Subcutaneous adipose tissue (tissue), 4 donors: Measurements from ENCODE around the gene DNAH8. TPM values are rescaled to one million over a fixed set of nuclear protein-coding genes. Genes with fewer than 3 reads are reported as not detected.

Experiments used
- total RNA-seq, 4 donors: library from RNA; depleted of rRNA; stranded (reverse); fragments of >200 nt; gene quantifications; one replicate each; pipeline ENCODE4 v1.1.0, GENCODE V29; 2016
- TF ChIP-seq, protein P1 (sequence below): fragments of 450-650 bp; IDR thresholded peaks from one replicate; pipeline ENCODE4 v1.5.1; 2016; ENCODE audit warnings: low read depth, mild to moderate bottlenecking, control low read depth, antibody characterized with exemption, moderate library complexity

Gene DNAH8
- total RNA-seq, 4 donors from 2014 or later, result not detected

DNA sequence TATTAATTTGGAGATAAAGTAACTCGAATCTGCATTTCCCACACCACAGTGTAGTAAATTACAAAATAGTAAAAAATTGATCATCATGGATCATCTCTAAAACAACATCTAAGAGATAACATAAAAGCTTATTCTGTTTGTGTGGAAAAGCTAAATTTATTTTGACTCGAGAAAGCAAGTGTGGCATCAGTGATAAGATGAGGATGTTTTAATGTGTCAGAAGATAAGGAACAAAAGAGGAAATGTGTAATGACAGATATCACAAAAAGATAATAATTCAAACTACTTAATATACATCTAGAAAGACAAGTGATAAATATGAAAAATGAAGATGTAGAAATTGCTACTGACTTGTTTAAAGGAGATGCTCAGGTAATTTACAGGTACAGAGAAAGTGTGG is 74.1 kb downstream of the DNAH8 start:
- TF ChIP-seq, protein P1, sequence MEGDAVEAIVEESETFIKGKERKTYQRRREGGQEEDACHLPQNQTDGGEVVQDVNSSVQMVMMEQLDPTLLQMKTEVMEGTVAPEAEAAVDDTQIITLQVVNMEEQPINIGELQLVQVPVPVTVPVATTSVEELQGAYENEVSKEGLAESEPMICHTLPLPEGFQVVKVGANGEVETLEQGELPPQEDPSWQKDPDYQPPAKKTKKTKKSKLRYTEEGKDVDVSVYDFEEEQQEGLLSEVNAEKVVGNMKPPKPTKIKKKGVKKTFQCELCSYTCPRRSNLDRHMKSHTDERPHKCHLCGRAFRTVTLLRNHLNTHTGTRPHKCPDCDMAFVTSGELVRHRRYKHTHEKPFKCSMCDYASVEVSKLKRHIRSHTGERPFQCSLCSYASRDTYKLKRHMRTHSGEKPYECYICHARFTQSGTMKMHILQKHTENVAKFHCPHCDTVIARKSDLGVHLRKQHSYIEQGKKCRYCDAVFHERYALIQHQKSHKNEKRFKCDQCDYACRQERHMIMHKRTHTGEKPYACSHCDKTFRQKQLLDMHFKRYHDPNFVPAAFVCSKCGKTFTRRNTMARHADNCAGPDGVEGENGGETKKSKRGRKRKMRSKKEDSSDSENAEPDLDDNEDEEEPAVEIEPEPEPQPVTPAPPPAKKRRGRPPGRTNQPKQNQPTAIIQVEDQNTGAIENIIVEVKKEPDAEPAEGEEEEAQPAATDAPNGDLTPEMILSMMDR, result no peak

DNA sequence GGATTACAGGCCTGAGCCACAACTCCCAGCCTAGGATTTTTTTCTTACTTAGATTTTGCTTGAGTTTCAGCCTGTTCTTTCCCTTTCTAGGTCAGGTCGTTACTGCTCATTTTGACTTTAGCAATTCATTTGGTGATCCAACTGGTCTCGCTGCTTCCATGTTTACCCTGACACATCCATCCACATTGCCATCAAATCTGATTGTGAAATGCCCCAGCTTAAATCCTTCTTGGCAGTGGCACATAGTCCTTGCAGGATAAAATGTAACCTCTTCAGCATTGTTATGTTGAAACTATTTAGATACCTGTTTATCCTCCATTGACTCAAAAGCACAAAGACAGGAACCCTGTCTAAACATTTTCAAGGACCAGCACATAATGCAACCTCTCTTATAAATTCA is 77.2 kb downstream of the DNAH8 start:
- TF ChIP-seq, protein P1, result no peak

DNA sequence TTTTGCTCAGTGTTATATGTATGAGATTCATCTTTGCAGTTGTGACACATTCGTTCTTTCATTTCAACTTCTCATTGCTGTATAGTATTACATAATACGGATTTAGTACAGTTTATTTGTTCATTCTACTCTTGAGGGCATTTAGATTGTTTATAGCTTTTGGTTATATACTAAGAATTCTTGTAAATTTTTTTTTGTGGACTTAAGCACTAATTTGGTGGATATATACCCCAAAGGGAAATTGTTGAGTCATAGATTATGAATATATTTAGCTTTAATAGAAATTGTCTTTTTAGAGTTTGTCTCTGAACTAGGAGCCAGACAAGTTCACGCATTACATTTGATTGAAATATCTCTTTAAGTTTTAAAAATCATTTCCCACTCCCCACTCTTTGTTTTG is 79.6 kb downstream of the DNAH8 start:
- TF ChIP-seq, protein P1, result no peak

DNA sequence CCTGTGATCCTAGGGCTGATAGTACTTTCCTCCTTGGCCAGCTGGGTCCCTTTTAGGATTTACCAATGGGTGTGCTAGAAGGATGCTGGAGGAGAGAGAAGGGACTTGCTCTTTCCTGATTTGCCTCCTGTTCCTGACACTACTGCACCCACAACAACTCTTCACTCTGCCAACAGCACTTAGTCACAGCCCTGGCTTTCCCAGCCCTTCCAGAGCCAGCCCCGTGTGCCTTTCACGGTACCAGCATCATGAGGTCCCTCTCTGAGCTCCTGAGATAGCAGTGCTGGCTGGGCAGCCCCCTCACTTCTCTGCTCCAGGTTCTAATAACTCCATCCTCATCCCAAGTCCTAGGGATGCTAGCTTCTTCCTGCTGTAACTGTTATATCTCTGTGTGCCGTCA is 80.9 kb downstream of the DNAH8 start:
- TF ChIP-seq, protein P1, result no peak

DNA sequence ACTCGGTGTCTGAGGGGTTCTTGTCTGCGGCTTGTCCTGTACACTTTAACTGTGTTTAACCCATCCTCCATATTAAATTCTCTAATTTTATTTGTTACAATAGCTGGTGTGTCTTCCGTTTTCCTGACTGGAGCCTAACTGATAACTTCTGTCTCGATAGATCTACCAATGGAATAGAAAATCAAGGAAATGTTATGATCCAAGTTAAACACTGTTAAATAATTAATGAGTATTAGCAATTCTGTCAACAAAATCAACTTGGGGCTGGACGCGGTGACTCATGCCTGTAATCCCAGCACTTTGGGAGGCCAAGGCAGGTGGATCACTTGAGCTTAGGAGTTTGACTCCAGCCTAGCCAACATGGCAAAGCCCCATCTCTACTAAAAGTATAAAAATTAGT is 81.7 kb downstream of the DNAH8 start:
- TF ChIP-seq, protein P1, result no peak

DNA sequence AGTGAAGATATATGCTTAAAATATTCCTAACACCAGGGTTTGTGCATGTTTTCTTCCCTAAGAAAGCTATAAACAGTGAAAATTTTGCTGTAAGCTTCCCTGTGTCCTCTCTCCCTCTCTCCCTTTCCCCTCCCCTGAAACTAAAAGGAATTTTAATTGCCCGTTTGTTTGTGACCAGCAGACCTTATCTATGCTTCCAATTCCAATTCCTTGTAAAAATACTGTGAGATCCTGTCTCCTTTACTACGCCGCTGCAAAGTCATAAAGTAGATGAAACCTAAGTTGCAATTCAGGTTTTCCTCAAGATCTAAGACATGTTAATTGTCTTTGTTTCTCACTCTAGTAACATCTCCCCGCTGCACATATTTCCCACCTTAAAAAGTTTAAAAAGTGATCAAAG is 82.3 kb downstream of the DNAH8 start:
- TF ChIP-seq, protein P1, result no peak

DNA sequence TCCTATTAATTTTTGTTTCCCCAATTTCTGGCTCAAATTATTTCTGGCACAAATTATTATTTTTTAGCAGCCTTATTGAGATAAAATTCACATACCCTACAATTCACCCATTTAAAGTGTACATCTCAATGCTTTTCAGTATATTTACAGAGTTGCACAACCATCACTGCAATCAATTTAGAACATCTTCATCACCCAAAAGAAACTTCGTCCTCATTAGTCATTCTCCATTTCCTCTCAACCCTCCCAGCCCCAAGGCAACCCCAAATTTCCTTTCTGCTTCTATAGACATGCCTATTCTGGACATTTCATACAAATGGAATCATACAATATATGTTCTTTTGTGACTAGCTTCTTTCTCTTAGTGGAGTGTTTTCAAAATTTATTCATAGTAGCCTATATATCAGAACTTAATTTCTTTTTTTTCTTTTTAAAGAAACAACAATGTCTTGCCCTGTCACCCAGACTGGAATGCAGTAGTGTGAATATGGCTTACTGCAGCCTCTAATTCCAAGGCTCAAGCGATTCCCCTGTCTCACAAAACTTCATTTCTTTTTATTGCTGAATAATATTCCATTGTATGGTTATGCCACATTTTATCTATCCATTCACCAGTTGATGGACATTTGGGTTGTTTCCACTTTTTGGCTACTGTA is 84.5 kb downstream of the DNAH8 start:
- TF ChIP-seq, protein P1, result no peak
